ENCODE results near the gene REEP6.
"Not testable (repeated sequence)": the region's sequence is repeated elsewhere in the genome, so short reads cannot be mapped to it uniquely, and the experiment has no call there.

The REEP6 gene

GRCh38 chr19:1524972-1525325 lies 34.0 kb downstream of the REEP6 start:
- Histone ChIP-seq H3K27me3 (replicated peaks; ENCODE audit: control insufficient read depth, insufficient read depth, low read length) (peaks cover 35% of the 10 kb centered on the region), H3K4me1 (ENCODE audit: control insufficient read depth, insufficient read depth, low read length) (no peaks in the 10 kb centered on the region)
- no peak for DNase-seq (ENCODE audit: low read depth)

DNA sequence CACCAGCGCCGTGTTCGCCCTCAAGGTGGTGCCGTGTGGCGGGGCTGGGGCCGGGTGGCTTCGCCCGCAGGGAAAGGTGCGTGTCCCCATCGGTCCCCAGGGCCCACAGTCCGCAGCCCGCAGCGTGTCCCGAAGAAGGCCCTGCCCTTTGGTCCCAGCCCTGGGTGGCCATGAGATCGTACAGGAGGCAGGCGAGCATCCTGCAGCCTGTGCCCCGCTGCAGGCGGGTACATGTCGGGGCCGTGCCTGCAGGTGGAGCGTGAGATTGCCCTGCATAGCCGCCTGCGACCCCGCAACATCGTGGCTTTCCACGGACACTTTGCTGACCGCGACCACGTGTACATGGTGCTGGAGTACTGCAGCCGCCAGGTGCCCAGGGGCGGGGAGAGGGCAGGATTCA lies 34.4 kb downstream of the REEP6 start:
- H3K4me1 ChIP-seq (ENCODE audit: control insufficient read depth, insufficient read depth, low read length), result no peaks in the 10 kb centered on the region
- H3K9ac ChIP-seq (ENCODE audit: low read length), result no peak overlapping the region
- H3K4me3 ChIP-seq (ENCODE audit: low read length), result no peak overlapping the region
- no peak for DNase-seq (ENCODE audit: low read depth)
- no peaks in the 10 kb centered on the region for H3K36me3 ChIP-seq (ENCODE audit: control insufficient read depth, insufficient read depth, low read length, severe bottlenecking)
- H3K9me3 ChIP-seq (ENCODE audit: control insufficient read depth, low read length), result no peaks in the 10 kb centered on the region
- peaks cover 35% of the 10 kb centered on the region for H3K27me3 ChIP-seq (replicated peaks; ENCODE audit: control insufficient read depth, insufficient read depth, low read length)

More at GRCh38 chr19:1524972-1525325, 34.0 kb downstream of the REEP6 start:
- no peaks in the 10 kb centered on the region for H3K36me3 ChIP-seq (ENCODE audit: control insufficient read depth, insufficient read depth, low read length, severe bottlenecking)
- no peak overlapping the region for H3K9ac ChIP-seq (ENCODE audit: low read length)
- no peak overlapping the region for H3K4me3 ChIP-seq (ENCODE audit: low read length)
- no peaks in the 10 kb centered on the region for H3K9me3 ChIP-seq (ENCODE audit: control insufficient read depth, low read length)

DNA sequence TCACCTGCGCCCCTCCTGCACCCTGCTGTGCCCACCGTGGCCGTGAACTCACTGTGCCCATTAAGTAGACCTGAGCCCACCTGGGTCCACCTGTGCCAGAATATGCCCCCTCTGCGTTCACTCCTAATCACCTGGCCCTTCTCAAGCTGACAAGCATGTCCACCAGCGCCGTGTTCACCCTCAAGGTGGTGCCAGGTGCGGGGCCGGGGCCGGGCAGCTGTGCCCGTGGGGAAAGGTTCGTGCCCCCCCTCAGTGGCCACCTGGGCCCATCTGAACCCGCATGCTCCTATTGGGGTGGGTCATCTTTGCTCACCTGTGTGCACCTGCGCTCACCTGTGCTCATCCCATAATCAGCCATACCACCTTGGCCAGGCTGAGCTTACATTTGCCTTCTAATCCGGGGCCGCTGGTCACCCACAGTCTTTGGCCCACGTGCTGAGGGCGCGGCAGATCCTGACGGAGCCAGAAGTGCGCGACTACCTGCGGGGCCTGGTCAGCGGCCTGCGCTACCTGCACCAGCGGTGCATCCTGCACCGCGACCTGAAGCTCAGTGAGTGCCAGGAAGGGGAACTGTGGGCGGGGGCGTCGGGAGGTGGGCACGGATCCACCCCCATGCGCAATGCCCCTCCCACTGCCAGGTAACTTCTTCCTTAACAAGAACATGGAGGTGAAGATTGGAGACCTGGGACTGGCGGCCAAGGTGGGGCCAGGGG lies 35.2 kb downstream of the REEP6 start:
- Histone ChIP-seq H3K36me3 (ENCODE audit: control insufficient read depth, insufficient read depth, low read length, severe bottlenecking) (no peaks in the 10 kb centered on the region), H3K9ac (ENCODE audit: low read length) (no peak overlapping the region), H3K4me3 (ENCODE audit: low read length) (no peak overlapping the region), H3K27me3 (replicated peaks; ENCODE audit: control insufficient read depth, insufficient read depth, low read length) (peaks cover 35% of the 10 kb centered on the region), H3K9me3 (ENCODE audit: control insufficient read depth, low read length) (no peaks in the 10 kb centered on the region), H3K4me1 (ENCODE audit: control insufficient read depth, insufficient read depth, low read length) (no peaks in the 10 kb centered on the region)
- no peak for DNase-seq (ENCODE audit: low read depth)

- Histone ChIP-seq H3K4me1 (ENCODE audit: control insufficient read depth, insufficient read depth, low read length) (no peaks in the 10 kb centered on the region), H3K9me3 (ENCODE audit: control insufficient read depth, low read length) (no peaks in the 10 kb centered on the region), H3K36me3 (ENCODE audit: control insufficient read depth, insufficient read depth, low read length, severe bottlenecking) (no peaks in the 10 kb centered on the region), H3K4me3 (ENCODE audit: low read length) (no peak overlapping the region), H3K27me3 (replicated peaks; ENCODE audit: control insufficient read depth, insufficient read depth, low read length) (peaks cover 35% of the 10 kb centered on the region), H3K9ac (ENCODE audit: low read length) (no peak overlapping the region)
- DNase-seq (ENCODE audit: low read depth), result no peak
Measured at GRCh38 chr19:1526979-1527649, 36.1 kb downstream of the REEP6 start.

GRCh38 chr19:1527650-1528309 lies 36.8 kb downstream of the REEP6 start:
- Histone ChIP-seq H3K27me3 (replicated peaks; ENCODE audit: control insufficient read depth, insufficient read depth, low read length) (peaks cover 32% of the 10 kb centered on the region), H3K9me3 (ENCODE audit: control insufficient read depth, low read length) (no peaks in the 10 kb centered on the region), H3K9ac (ENCODE audit: low read length) (no peak overlapping the region), H3K4me3 (ENCODE audit: low read length) (no peak overlapping the region), H3K4me1 (ENCODE audit: control insufficient read depth, insufficient read depth, low read length) (no peaks in the 10 kb centered on the region), H3K36me3 (ENCODE audit: control insufficient read depth, insufficient read depth, low read length, severe bottlenecking) (no peaks in the 10 kb centered on the region)
- no peak for DNase-seq (ENCODE audit: low read depth)

DNA sequence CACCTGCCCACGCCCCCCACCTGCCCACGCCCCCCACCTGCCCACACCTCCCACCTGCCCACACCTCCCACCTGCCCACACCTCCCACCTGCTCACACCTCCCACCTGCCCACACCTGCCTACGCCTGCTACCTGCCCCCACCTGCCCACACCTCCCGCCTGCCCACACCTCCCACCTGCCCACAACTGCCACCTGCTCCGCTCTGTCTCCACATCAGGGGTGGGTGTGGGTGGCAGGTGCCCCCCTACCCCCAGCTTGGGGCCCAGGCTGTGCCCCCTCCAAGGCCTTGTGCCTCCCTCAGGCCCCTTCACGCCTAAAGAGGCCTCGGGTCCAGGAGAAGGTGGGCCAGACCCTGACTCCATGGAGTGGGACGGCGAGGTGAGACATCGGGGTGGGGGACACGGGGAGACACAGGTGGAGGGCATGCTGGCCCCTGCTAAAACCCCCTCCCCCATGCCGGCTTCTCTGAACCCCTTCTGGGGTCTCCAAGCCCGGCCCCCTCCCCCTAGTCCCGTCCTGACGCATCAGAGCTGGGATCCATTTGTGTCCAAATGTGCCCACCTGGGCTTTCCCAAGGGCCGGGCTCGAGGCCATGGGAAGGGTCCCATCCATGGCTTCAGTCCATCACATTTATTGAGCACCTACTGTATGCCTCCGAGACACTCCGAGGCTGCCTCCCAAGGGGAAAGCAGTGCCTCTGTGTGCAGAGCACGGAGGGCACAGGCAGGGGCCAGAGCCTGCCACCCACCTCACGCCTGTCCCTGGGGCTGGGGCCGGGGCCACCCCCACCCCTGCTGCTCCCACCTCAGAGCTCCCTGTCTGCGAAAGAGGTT lies 37.8 kb downstream of the REEP6 start:
- H3K9ac ChIP-seq (ENCODE audit: low read length), result no peak overlapping the region
- no peak overlapping the region for H3K4me3 ChIP-seq (ENCODE audit: low read length)
- no peak for DNase-seq (ENCODE audit: low read depth)
- H3K9me3 ChIP-seq (ENCODE audit: control insufficient read depth, low read length), result no peaks in the 10 kb centered on the region
- no peaks in the 10 kb centered on the region for H3K4me1 ChIP-seq (ENCODE audit: control insufficient read depth, insufficient read depth, low read length)
- H3K27me3 ChIP-seq (replicated peaks; ENCODE audit: control insufficient read depth, insufficient read depth, low read length), result peaks cover 23% of the 10 kb centered on the region
- H3K36me3 ChIP-seq (ENCODE audit: control insufficient read depth, insufficient read depth, low read length, severe bottlenecking), result no peaks in the 10 kb centered on the region

GRCh38 chr19:1529430-1529816 lies 38.4 kb downstream of the REEP6 start:
- Histone ChIP-seq H3K9ac (ENCODE audit: low read length) (no peak overlapping the region), H3K36me3 (ENCODE audit: control insufficient read depth, insufficient read depth, low read length, severe bottlenecking) (no peaks in the 10 kb centered on the region), H3K9me3 (ENCODE audit: control insufficient read depth, low read length) (no peaks in the 10 kb centered on the region), H3K4me3 (ENCODE audit: low read length) (no peak overlapping the region), H3K27me3 (replicated peaks; ENCODE audit: control insufficient read depth, insufficient read depth, low read length) (peaks cover 19% of the 10 kb centered on the region), H3K4me1 (ENCODE audit: control insufficient read depth, insufficient read depth, low read length) (no peaks in the 10 kb centered on the region)
- no peak for DNase-seq (ENCODE audit: low read depth)

DNA sequence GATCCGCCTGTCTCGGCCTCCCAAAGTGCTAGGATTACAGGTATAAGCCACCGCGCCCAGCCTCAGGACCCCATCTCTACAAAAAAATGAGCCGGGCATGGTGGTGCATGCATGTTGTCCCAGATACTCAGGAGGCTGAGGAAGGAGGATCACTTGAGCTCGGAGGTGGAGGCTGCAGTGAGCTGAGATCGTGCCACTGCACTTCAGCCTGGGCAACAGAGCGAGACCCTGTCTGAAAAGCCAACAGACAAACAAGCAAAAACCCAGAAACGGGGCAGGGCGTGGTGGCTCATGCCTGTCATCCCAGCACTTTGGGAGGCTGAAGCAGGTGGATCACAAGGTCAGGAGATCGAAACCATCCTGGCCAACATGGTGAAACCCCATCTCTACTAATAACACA lies 39.9 kb downstream of the REEP6 start:
- H3K9ac ChIP-seq (ENCODE audit: low read length); DNase-seq (ENCODE audit: low read depth); H3K9me3 ChIP-seq (ENCODE audit: control insufficient read depth, low read length); H3K36me3 ChIP-seq (ENCODE audit: control insufficient read depth, insufficient read depth, low read length, severe bottlenecking); H3K27me3 ChIP-seq (replicated peaks; ENCODE audit: control insufficient read depth, insufficient read depth, low read length); H3K4me3 ChIP-seq (ENCODE audit: low read length); H3K4me1 ChIP-seq (ENCODE audit: control insufficient read depth, insufficient read depth, low read length): not testable (repeated sequence)

- Histone ChIP-seq H3K36me3 (ENCODE audit: control insufficient read depth, insufficient read depth, low read length, severe bottlenecking) (no peaks in the 10 kb centered on the region), H3K4me3 (ENCODE audit: low read length) (no peak overlapping the region), H3K27me3 (replicated peaks; ENCODE audit: control insufficient read depth, insufficient read depth, low read length) (no peaks in the 10 kb centered on the region), H3K9me3 (ENCODE audit: control insufficient read depth, low read length) (peaks cover 3% of the 10 kb centered on the region), H3K4me1 (ENCODE audit: control insufficient read depth, insufficient read depth, low read length) (no peaks in the 10 kb centered on the region), H3K9ac (ENCODE audit: low read length) (no peak overlapping the region)
- no peak for DNase-seq (ENCODE audit: low read depth)
Measured at GRCh38 chr19:1531587-1531986, 40.6 kb downstream of the REEP6 start.

DNA sequence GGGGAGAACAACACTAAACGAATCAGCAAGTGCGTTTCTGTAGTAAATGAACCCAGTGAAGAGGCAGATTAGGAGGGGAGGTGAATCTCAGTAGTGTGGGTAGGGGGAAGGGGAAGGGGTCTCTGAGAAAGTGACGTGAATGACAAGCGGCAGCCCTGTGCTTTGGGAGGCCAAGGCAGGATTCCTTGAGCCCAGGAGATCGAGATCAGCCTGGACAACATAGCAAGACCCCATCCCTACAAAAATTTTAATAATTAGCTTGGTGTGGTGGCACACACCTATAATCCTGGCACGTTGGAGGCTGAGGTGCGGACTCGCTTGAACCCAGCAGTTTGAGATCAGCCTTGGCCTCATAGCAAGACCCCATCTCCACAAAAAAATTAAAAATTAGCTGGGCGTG lies 41.0 kb downstream of the REEP6 start:
- H3K4me1 ChIP-seq (ENCODE audit: control insufficient read depth, insufficient read depth, low read length), result no peaks in the 10 kb centered on the region
- no peaks in the 10 kb centered on the region for H3K36me3 ChIP-seq (ENCODE audit: control insufficient read depth, insufficient read depth, low read length, severe bottlenecking)
- no peak overlapping the region for H3K9ac ChIP-seq (ENCODE audit: low read length)
- H3K4me3 ChIP-seq (ENCODE audit: low read length), result no peak overlapping the region
- H3K27me3 ChIP-seq (replicated peaks; ENCODE audit: control insufficient read depth, insufficient read depth, low read length), result no peaks in the 10 kb centered on the region
- no peak for DNase-seq (ENCODE audit: low read depth)
- H3K9me3 ChIP-seq (ENCODE audit: control insufficient read depth, low read length), result peaks cover 3% of the 10 kb centered on the region

Data from adipocyte (in vitro differentiated cells).